Measurements from ENCODE around the gene NEUROG1. TPM values are rescaled to one million over a fixed set of nuclear protein-coding genes. Genes with fewer than 3 reads are reported as not detected.

NEUROG1 gene
- total RNA-seq, 1 experiment from 2014 or later = not detected

DNA sequence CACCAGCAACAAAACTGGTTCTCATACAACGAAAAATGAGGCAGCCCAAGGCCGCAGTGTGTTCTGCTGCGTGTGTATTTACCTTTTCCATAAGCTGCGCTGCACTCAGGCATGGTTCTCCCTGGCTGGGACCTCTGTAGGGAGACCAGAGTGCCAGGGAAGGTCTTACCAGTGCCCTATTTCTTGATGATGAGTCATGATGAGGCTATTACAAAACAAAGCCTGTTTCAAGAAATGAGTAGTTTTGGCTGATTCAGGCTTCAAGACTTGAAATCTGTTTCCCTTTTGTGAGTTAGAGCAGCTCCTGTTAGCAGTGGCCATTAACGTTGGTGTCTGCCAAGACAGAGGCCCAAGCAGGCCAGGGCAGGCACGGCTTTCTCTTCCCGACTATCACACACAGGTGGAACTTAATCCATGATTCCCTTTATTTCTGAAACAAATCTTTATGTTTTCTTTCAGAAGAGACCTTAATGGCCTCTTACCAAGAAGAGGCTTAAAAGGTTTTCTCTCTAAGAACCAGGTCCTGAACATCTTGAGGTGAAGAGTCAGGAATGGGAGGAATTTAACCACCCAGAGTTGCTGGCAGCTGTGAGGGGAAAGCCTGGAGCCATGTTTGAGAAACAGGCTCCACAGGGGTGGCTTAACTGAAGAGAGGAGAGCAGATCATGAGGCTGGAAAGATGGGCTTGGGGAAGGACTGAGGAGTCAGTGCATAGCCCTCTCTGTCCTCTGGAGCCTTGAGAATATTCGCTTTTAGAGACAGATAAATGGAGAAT is 42.2 kb downstream of the NEUROG1 start:
- DNase-seq (ENCODE audit: low read depth) = peak; percentile 82

DNA sequence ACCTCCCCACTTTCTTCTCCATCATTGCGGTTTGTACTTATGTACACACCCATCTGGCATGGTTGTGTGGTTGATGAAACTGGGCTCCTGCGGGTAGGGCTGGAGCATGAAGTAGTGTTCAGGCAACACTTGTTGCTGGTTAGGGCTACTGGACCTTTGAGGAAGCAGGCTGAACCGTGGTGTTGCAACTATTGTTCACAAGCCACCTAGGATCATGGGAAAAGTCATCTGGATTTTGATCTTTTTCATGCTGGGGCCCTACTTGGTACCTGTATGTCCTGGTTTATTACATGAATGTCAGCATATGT is 43.5 kb downstream of the NEUROG1 start:
- peak; percentile 24 for DNase-seq (ENCODE audit: low read depth)

DNA sequence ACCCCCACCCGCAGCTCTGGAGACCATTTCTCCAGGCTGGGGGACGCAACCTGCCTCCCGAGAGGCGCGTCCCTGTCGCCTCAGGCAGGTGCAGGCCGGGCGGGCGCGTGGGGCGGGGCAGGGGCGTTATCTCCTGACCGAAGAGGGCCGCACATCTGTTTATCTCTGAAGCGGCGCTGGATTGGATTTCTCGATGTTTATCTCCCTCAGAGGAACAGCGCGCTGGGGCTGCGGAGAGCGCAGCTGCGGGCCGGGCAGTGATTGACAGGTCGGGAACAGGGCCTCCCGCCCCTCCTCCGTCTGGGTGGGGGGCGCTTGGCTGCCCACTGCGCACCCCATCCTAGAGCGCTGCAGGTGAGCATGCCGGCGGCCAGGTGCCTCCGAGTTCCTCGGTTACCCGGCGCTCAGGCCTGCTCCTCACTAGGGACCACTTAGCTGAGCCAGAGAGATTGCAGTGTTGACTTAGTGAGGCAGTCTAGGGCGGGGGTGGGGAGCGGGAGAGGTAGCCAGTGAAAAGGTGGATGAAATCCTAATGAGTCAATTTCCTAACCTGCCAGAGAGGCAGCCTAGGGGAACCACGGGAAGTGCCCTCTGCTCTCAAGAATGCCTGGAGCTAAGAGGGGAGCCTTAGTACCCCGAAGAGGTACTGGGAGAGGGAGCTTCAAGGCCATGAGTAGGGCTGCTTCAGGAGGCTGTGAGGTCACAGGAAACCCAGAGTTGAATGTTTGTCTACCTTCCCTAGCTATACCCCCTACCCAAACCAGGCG is 44.0 kb downstream of the NEUROG1 start:
- DNase-seq (ENCODE audit: low read depth) = peak; percentile 66

GRCh38 chr5:135491038-135491551 is 44.7 kb downstream of the NEUROG1 start:
- no peak for DNase-seq (ENCODE audit: low read depth)

GRCh38 chr5:135490245-135491037 is 45.3 kb downstream of the NEUROG1 start:
- no peak for DNase-seq (ENCODE audit: low read depth)

DNA sequence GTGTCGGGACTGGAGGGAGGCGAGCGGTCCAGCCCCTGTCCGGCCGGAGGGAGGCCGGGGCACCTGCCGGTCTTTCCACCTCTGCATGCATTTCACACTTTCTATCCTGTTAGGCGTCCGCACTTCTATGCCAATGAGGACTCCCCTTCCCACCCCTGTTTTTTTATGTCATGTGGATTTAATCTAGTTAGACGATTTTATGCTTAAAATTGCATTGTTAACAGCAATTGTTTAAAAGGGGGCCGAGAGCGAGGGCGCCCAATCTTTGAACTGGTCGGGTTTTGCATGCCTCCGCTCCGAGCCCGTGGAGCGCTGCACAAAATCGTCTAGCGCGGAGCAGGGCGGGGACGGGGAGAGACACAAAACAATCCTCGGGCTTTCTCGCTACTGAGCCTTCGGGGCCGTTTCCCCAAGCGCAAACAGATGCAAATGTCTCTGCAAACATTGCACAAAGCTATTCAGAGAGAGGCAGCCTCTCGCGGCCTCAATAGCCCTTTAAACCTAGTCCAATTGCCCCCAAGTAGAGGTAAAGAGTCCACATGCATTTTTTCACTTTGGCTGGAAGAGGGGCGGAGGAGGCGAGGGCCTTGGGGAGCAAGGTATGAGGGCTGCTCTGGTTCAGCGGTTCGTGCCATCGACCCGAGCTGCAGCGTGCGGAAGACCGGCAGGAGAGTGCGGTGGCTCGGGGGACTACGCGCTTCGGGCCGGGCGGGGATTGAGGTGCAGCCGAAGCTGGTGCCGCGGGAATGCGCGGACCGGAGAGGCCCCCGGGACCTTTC is 46.1 kb downstream of the NEUROG1 start:
- no peak for DNase-seq (ENCODE audit: low read depth)

GRCh38 chr5:135488727-135489465 is 46.9 kb downstream of the NEUROG1 start:
- DNase-seq (ENCODE audit: low read depth) = peak; percentile 89

DNA sequence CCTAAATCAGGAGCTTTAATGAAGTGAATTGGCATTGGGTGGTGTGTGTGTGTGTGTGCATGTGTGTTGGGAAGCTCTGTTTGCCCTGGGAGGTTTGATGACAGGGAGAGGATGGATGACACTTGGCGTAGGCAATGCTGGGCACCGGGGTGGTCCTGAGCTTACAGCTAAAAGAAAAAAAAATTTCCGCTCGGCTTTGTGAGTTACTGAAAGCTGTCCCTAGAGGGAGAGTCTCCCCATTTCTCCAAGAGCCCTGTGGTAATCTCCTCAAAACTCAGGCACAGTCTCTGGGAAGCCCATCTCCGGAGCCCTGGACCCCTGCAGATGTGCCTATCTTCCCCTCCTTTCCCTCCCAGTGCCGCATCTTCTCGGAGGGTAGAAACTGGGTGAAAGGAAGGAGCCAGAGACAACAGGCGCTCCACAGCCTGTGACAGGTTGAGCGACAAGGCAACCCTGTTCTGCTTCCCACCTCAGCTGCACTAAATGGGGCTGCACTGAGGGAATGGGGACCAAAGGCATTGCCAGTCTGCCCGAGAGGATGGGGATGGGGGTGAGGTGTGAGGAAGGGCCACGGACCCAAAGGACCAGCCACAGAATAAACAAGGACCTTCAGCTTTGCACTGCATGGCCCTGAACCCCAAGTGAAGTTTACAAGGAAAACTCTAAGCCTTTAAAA is 47.8 kb downstream of the NEUROG1 start:
- DNase-seq (ENCODE audit: low read depth) = no peak

GRCh38 chr5:135487037-135487395 is 48.7 kb downstream of the NEUROG1 start:
- no peak for DNase-seq (ENCODE audit: low read depth)

GRCh38 chr5:135486131-135487036 is 49.4 kb downstream of the NEUROG1 start:
- DNase-seq (ENCODE audit: low read depth) = no peak

DNA sequence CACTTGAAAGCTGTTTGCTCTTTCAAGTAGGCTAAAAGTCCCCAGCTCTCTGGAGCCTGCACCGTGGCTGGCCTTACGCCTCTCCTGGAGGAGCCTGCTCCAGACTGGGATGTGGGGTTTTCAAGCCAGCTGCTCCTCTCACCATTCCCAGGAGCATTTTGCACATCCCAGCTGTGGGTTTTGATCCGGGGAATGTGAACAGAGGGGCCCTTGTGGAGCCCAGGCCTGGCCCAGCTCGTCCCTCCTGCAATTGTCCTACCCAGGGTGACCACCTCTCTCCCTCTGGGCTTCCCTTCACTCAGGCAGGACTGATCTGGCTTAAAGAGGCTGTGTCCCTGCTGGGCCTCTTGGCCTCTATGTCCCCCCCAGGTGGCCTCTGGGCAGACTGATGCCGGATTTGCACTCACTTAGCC is 51.1 kb downstream of the NEUROG1 start:
- no peak for DNase-seq (ENCODE audit: low read depth)

Other genes starting within 250 kb of the NEUROG1 start
- gene MACROH2A1, start 136.7 kb downstream of the NEUROG1 start, total RNA-seq (2014; rRNA removed; shearing (Covaris generic)) = 301 and 334 TPM in 2 replicates
- gene DCANP1, start 88.6 kb downstream of the NEUROG1 start, total RNA-seq (2014; rRNA removed; shearing (Covaris generic)) = not detected in 2 replicates
- not detected in 2 replicates for gene TIFAB, start 83.6 kb downstream of the NEUROG1 start, total RNA-seq (2014; rRNA removed; shearing (Covaris generic))
- 0.29 TPM in 1 of 2 replicates, not detected in the other for gene CXCL14, start 43.0 kb upstream of the NEUROG1 start, total RNA-seq (2014; rRNA removed; shearing (Covaris generic))

Data from Daoy (cell line).